Panc1 (cell line): ENCODE measurements around the gene ROBO4. TPM values are rescaled to one million over a fixed set of nuclear protein-coding genes. Genes with fewer than 3 reads are reported as not detected.

ENCODE experiments used
- ATAC-seq: fragments of 200-7000 bp; cut with Tn5 transposase; 2 replicates; pipeline ENCODE4 v1.9.1; 2020; ENCODE audit warnings: mild to moderate bottlenecking, moderate library complexity
- BruUV-seq: library from RNA; stranded (reverse); fragments of 400-500 nt; replicated peaks from 2 replicates; lab custom pipeline; 2021; lab: Mats Ljungman, UMichigan
- CTCF ChIA-PET: fragments of 300-600 bp; sonication (Branson Sonifier 250); formaldehyde crosslinking; loops from one replicate; lab custom pipeline; 2022; ENCODE audit warnings: antibody characterized with exemption; lab: Charles Lee
- POLR2A ChIA-PET: fragments of 300-600 bp; sonication (Branson Sonifier 250); formaldehyde crosslinking; loops from one replicate; lab custom pipeline; 2022; ENCODE audit warnings: antibody characterized with exemption; lab: Charles Lee
- DNase-seq: peaks from one replicate; pipeline ENCODE4 v3.0.0-alpha.2; 2010; ENCODE audit warnings: low read depth, low spot score
- H3K27ac ChIP-seq: 2 replicates; pipeline ENCODE4 v1.5.1; 2011; ENCODE audit warnings: mild to moderate bottlenecking, low read length, inconsistent platforms
- H3K27me3 ChIP-seq: fragments of 200-500 bp; sonication (Bioruptor generic); 2 replicates; pipeline ENCODE4 v1.6.0; 2014; ENCODE audit warnings: low read length, inconsistent platforms; ENCODE audit not compliant: control insufficient read depth, insufficient read depth
- H3K36me3 ChIP-seq: fragments of 200-500 bp; sonication (Bioruptor generic); 2 replicates; pipeline ENCODE4 v1.5.1; 2014; ENCODE audit warnings: inconsistent platforms, mild to moderate bottlenecking, low read length, moderate library complexity; ENCODE audit not compliant: control insufficient read depth, insufficient read depth
- H3K4me1 ChIP-seq: 2 replicates; pipeline ENCODE4 v1.5.1; 2011; ENCODE audit warnings: inconsistent platforms, mild to moderate bottlenecking, low read length, moderate library complexity; ENCODE audit not compliant: control insufficient read depth, insufficient read depth
- H3K4me3 ChIP-seq, 2 experiments: 2 replicates each; pipeline ENCODE4 v1.5.1; 2011 to 2012; ENCODE audit warnings: low read depth in 2 of 2, low read length in 2 of 2, mild to moderate bottlenecking in 2 of 2, inconsistent platforms in 1 of 2, moderate library complexity in 1 of 2
- H3K9me3 ChIP-seq: fragments of 200-500 bp; sonication (Bioruptor generic); 2 replicates; pipeline ENCODE4 v1.5.1; 2014; ENCODE audit warnings: low read depth, mild to moderate bottlenecking, inconsistent platforms, low read length, moderate library complexity; ENCODE audit not compliant: control insufficient read depth, insufficient read depth
- CTCF ChIP-seq: fragments of 450-650 bp; IDR thresholded peaks from 2 replicates; pipeline ENCODE4 v1.5.1; 2017; ENCODE audit warnings: mild to moderate bottlenecking
- POLR2AphosphoS5 ChIP-seq: IDR thresholded peaks from 2 replicates; pipeline ENCODE4 v1.6.1; 2012; ENCODE audit warnings: mild to moderate bottlenecking, low read depth, low read length, moderate library complexity
- REST ChIP-seq, 2 experiments: IDR thresholded peaks; 2 replicates each; pipeline ENCODE4 v1.6.1; 2011 to 2012; ENCODE audit warnings: low read depth in 2 of 2, control low read depth in 1 of 2, low read length in 1 of 2, mild to moderate bottlenecking in 1 of 2, moderate library complexity in 1 of 2; ENCODE audit not compliant: insufficient read depth in 1 of 2
- SIN3A ChIP-seq: IDR thresholded peaks from 2 replicates; pipeline ENCODE4 v1.6.1; 2012; ENCODE audit warnings: low read depth, mild to moderate bottlenecking, low read length, moderate library complexity, borderline replicate concordance; ENCODE audit not compliant: insufficient read depth
- TCF7L2 ChIP-seq: IDR thresholded peaks from 2 replicates; pipeline ENCODE4 v1.6.1; 2011; ENCODE audit warnings: mild to moderate bottlenecking, low read depth, low read length, inconsistent platforms
- in situ Hi-C: cut with HindIII; loops from 2 replicates; pipeline ENCODE4 v1.10.0; 2016; ENCODE audit warnings: low sequenced_read_pairs, low pct_unique_long_range_greater_than_20kb
- intact Hi-C: fragments of 100-400 bp; cut with micrococcal nuclease; formaldehyde crosslinking; loops from one replicate; pipeline ENCODE4 v1.10.0; 2022; ENCODE audit not compliant: unreplicated experiment
- total RNA-seq: library from RNA; stranded (reverse); gene quantifications from one replicate; pipeline ENCODE4 v1.2.1, GENCODE V29; 2021; ENCODE audit not compliant: unreplicated experiment

The ROBO4 gene
- total RNA-seq, 1 experiment from 2014 or later, result 0.26 TPM

GRCh38 chr11:124870430-124870829 is 27.2 kb downstream of the ROBO4 start:
- ATAC-seq, result no peak

GRCh38 chr11:124869856-124870387 is 27.7 kb downstream of the ROBO4 start:
- in situ Hi-C loops, result no loop called here
- no peaks in the 10 kb centered on the region for H3K36me3 ChIP-seq
- BruUV-seq, result no TSS peak
- no peak for ATAC-seq
- H3K4me1 ChIP-seq, result peaks cover 25% of the 10 kb centered on the region
- no peak overlapping the region for H3K27ac ChIP-seq
- ChIA-PET CTCF (no interaction called here), POLR2A (no interaction called here)
- no peaks in the 10 kb centered on the region for H3K9me3 ChIP-seq
- intact Hi-C loops, result no loop called here
- TF ChIP-seq SIN3A, result no peak
- TF ChIP-seq CTCF, result no peak
- TF ChIP-seq TCF7L2, result no peak
- no peak for TF ChIP-seq POLR2AphosphoS5
- no peak for TF ChIP-seq REST (IDR thresholded peaks at IDR 0.05; ENCODE audit: insufficient read depth in 1 of 2, low read depth in 2 of 2, low read length in 1 of 2)
- H3K27me3 ChIP-seq, result peaks cover 74% of the 10 kb centered on the region
- no peak overlapping the region for H3K4me3 ChIP-seq
- no peak for DNase-seq

More at GRCh38 chr11:124870430-124870829, 27.2 kb downstream of the ROBO4 start:
- ChIA-PET CTCF (interaction anchor here (0.5 kb wide), 1 partner anchor 33 kb away, joined by 3 read pairs; no protein-coding TSS in a partner anchor), POLR2A (no interaction called here)
- DNase-seq, result no peak
- in situ Hi-C loops, result no loop called here
- TF ChIP-seq TCF7L2 (no peak), CTCF (no peak), POLR2AphosphoS5 (no peak), REST (IDR thresholded peaks at IDR 0.05; ENCODE audit: insufficient read depth in 1 of 2, low read depth in 2 of 2, low read length in 1 of 2) (no peak), SIN3A (no peak)
- H3K27ac ChIP-seq, result no peak overlapping the region
- H3K36me3 ChIP-seq, result no peaks in the 10 kb centered on the region
- no peak overlapping the region for H3K4me3 ChIP-seq
- intact Hi-C loops, result no loop called here
- peaks cover 69% of the 10 kb centered on the region for H3K27me3 ChIP-seq
- BruUV-seq, result no TSS peak
- no peaks in the 10 kb centered on the region for H3K9me3 ChIP-seq
- peaks cover 22% of the 10 kb centered on the region for H3K4me1 ChIP-seq
